K562 (cell line): Measurements from ENCODE around the gene NBEAL1. TPM values are rescaled to one million over a fixed set of nuclear protein-coding genes. Genes with fewer than 3 reads are reported as not detected.
A peak's percentile ranks its signal among the peaks of the same experiment; 100 is the strongest.
"Not testable (repeated sequence)": the region's sequence is repeated elsewhere in the genome, so short reads cannot be mapped to it uniquely, and the experiment has no call there.

ENCODE experiments used
- ATAC-seq: fragments of 200-7000 bp; cut with Tn5 transposase; 3 replicates; pipeline ENCODE4 v1.9.1; 2020; ENCODE audit warnings: moderate library complexity
- BruUV-seq: library from RNA; stranded (reverse); fragments of 400-500 nt; replicated peaks from 2 replicates; lab custom pipeline; 2021; lab: Mats Ljungman, UMichigan
- CTCF ChIA-PET: fragments of 300-600 bp; formaldehyde crosslinking; extraction: SDS; loops from one replicate; lab custom pipeline; 2021; ENCODE audit warnings: low intra/inter-chr PET ratio; lab: Yijun Ruan, JAX
- POLR2A ChIA-PET: fragments of 300-600, 350-650 bp; sonication (Branson Sonifier 250); formaldehyde crosslinking; extraction: SDS; loops from one replicate; lab custom pipeline; 2021; ENCODE audit warnings: antibody characterized with exemption, inconsistent platforms; lab: Yijun Ruan, JAX
- DNase-seq, 4 experiments: peaks; one replicate each; pipeline versions ENCODE4 v3.0.0 to v3.0.0-alpha.2; 2011 to 2018; ENCODE audit warnings: low spot score in 3 of 4, mixed read lengths in 3 of 4; ENCODE audit errors: extremely low read depth in 1 of 4
- FAIRE-seq: peaks from 2 replicates; lab custom pipeline; 2011; peaks lifted over from hg19 to GRCh38; lab: Jason Lieb, UNC
- H2AFZ ChIP-seq: 2 replicates; pipeline ENCODE4 v1.6.0; 2011; ENCODE audit warnings: low read depth, low read length, control low read depth, inconsistent platforms
- H3K27ac ChIP-seq: fragments of 200-600 bp; 3 replicates; pipeline ENCODE4 v1.8.0; 2011; ENCODE audit warnings: low read depth, mild to moderate bottlenecking, control low read depth, inconsistent platforms, low read length, moderate library complexity, mixed read lengths; ENCODE audit errors: extremely low read depth
- H3K27me3 ChIP-seq, 2 experiments: fragments of 300-600 bp in 1 of 2; 2 replicates in 1 of 2; 3 replicates in 1 of 2; pipeline versions ENCODE4 v1.6.0 to v1.8.0; 2011; ENCODE audit warnings: inconsistent platforms in 2 of 2, low read length in 2 of 2, mild to moderate bottlenecking in 1 of 2, mixed read lengths in 1 of 2, moderate library complexity in 1 of 2; ENCODE audit not compliant: control insufficient read depth in 2 of 2, insufficient read depth in 2 of 2
- H3K36me3 ChIP-seq: fragments of 300-600 bp; 3 replicates; pipeline ENCODE4 v1.8.0; 2011; ENCODE audit warnings: mild to moderate bottlenecking, low read length, inconsistent platforms; ENCODE audit not compliant: control insufficient read depth, insufficient read depth
- H3K4me1 ChIP-seq, 2 experiments: fragments of 200-600 bp in 1 of 2; replicated peaks in 1 of 2; 2 replicates in 1 of 2; 3 replicates in 1 of 2; pipeline versions ENCODE4 v1.5.1 to v1.8.0; 2011; ENCODE audit warnings: inconsistent platforms in 2 of 2, low read length in 2 of 2, mild to moderate bottlenecking in 1 of 2, mixed read lengths in 1 of 2, moderate library complexity in 1 of 2; ENCODE audit not compliant: control insufficient read depth in 2 of 2, insufficient read depth in 2 of 2
- H3K4me2 ChIP-seq: 2 replicates; pipeline ENCODE4 v1.6.1; 2011; ENCODE audit warnings: low read length, control low read depth, inconsistent platforms, mixed read lengths; ENCODE audit not compliant: insufficient read depth
- H3K4me3 ChIP-seq: fragments of 200-600 bp; sonication (generic), shearing (Covaris generic); 2 replicates; pipeline ENCODE4 v1.5.1; 2016; ENCODE audit warnings: control low read depth, inconsistent platforms
- H3K79me2 ChIP-seq: fragments of 200-600 bp; 3 replicates; pipeline ENCODE4 v1.8.0; 2011; ENCODE audit warnings: low read length, inconsistent platforms; ENCODE audit not compliant: control insufficient read depth, insufficient read depth
- H3K9ac ChIP-seq, 2 experiments: 2 replicates each; pipeline versions ENCODE4 v1.6.0 to v1.6.1; 2011; ENCODE audit warnings: low read depth in 2 of 2, low read length in 2 of 2, control low read depth in 1 of 2, inconsistent platforms in 1 of 2, mild to moderate bottlenecking in 1 of 2, mixed read lengths in 1 of 2; ENCODE audit not compliant: insufficient read depth in 1 of 2
- H3K9me1 ChIP-seq: one replicate; pipeline ENCODE4 v1.6.0; 2011; ENCODE audit warnings: inconsistent platforms, mild to moderate bottlenecking, low read length, moderate library complexity; ENCODE audit not compliant: control insufficient read depth, insufficient read depth
- H3K9me3 ChIP-seq: replicated peaks from 2 replicates; pipeline ENCODE4 v1.5.1; 2011; ENCODE audit warnings: low read depth, low read length, inconsistent platforms; ENCODE audit not compliant: control insufficient read depth, insufficient read depth
- H4K20me1 ChIP-seq: replicated peaks from 2 replicates; pipeline ENCODE4 v1.6.1; 2011; ENCODE audit warnings: low read length, inconsistent platforms, mixed read lengths; ENCODE audit not compliant: control insufficient read depth, insufficient read depth
- ARID2 ChIP-seq: fragments of 450-650 bp; IDR thresholded peaks from 2 replicates; pipeline ENCODE4 v1.6.1; 2017; ENCODE audit warnings: antibody characterized with exemption, mild to moderate bottlenecking
- CBFA2T2 ChIP-seq: fragments of 450-650 bp; conservative IDR thresholded peaks from 2 replicates; pipeline ENCODE4 v1.6.1; 2017; ENCODE audit warnings: mild to moderate bottlenecking
- CBFA2T3 ChIP-seq: fragments of 450-650 bp; IDR thresholded peaks from 2 replicates; pipeline ENCODE4 v1.6.1; 2017
- CHCHD3 ChIP-seq: fragments of 250-450 bp; sonication (Bioruptor Pico); IDR thresholded peaks from 2 replicates; pipeline ENCODE4 v2.1.2; 2022; ENCODE audit warnings: mild to moderate bottlenecking
- DDX20 ChIP-seq: fragments of 450-650 bp; IDR thresholded peaks from 2 replicates; pipeline ENCODE4 v1.6.1; 2016; ENCODE audit warnings: missing genetic modification characterization, low read depth, mild to moderate bottlenecking, missing compliant biosample characterization, moderate library complexity
- HNRNPLL ChIP-seq: fragments of 200-400 bp; formaldehyde crosslinking; IDR thresholded peaks from 2 replicates; pipeline ENCODE4 v1.6.1; 2017; ENCODE audit warnings: low read length, low read depth, mild to moderate bottlenecking; ENCODE audit not compliant: poor library complexity, severe bottlenecking
- MEIS2 ChIP-seq: fragments of 450-650 bp; IDR thresholded peaks from 2 replicates; pipeline ENCODE4 v1.6.1; 2014; ENCODE audit warnings: mild to moderate bottlenecking; ENCODE audit not compliant: partially characterized antibody
- MIER1 ChIP-seq: fragments of 450-650 bp; IDR thresholded peaks from 2 replicates; pipeline ENCODE4 v1.6.1; 2016; ENCODE audit warnings: antibody characterized with exemption, mild to moderate bottlenecking, low read depth
- NCOA2 ChIP-seq, 2 experiments: fragments of 450-650 bp; IDR thresholded peaks; 2 replicates each; pipeline ENCODE4 v1.6.1; 2018; ENCODE audit warnings: mild to moderate bottlenecking in 2 of 2, moderate library complexity in 1 of 2; ENCODE audit not compliant: partially characterized antibody in 2 of 2
- NCOA6 ChIP-seq: fragments of 450-650 bp; IDR thresholded peaks from 2 replicates; pipeline ENCODE4 v1.6.1; 2017; ENCODE audit warnings: mild to moderate bottlenecking
- OTX1 ChIP-seq: fragments of 450-650 bp; formaldehyde crosslinking; IDR thresholded peaks from 2 replicates; pipeline ENCODE4 v1.4.0; 2022; ENCODE audit warnings: mild to moderate bottlenecking
- PKNOX1 ChIP-seq: fragments of 450-650 bp; IDR thresholded peaks from 2 replicates; pipeline ENCODE4 v1.6.1; 2016
- PPARD ChIP-seq: fragments of 250-450 bp; sonication (Bioruptor Pico); IDR thresholded peaks from 2 replicates; pipeline ENCODE4 v1.8.0; 2022; ENCODE audit warnings: inconsistent platforms, mild to moderate bottlenecking, moderate library complexity
- SOX6 ChIP-seq: fragments of 450-650 bp; IDR thresholded peaks from 2 replicates; pipeline ENCODE4 v1.6.1; 2014; ENCODE audit warnings: mild to moderate bottlenecking
- SPI1 ChIP-seq: IDR thresholded peaks from 2 replicates; pipeline ENCODE4 v1.6.1; 2011; ENCODE audit warnings: low read depth, low read length, control low read depth, borderline replicate concordance
- TAF1 ChIP-seq: IDR thresholded peaks from 2 replicates; pipeline ENCODE4 v1.6.1; 2011; ENCODE audit warnings: mild to moderate bottlenecking, low read length, moderate library complexity; ENCODE audit not compliant: insufficient read depth, control insufficient read depth, severe bottlenecking; ENCODE audit errors: extremely low read depth
- U2AF2 ChIP-seq: fragments of 200-400 bp; formaldehyde crosslinking; optimal IDR thresholded peaks from 2 replicates; pipeline ENCODE3; 2017; ENCODE audit warnings: low read depth, mild to moderate bottlenecking, low read length
- ZBTB5 ChIP-seq: fragments of 450-650 bp; IDR thresholded peaks from 2 replicates; pipeline ENCODE4 v1.6.1; 2017; ENCODE audit warnings: antibody characterized with exemption
- ZFX ChIP-seq: sonication (generic); formaldehyde crosslinking; IDR thresholded peaks from 2 replicates; pipeline ENCODE4 v1.8.0; 2022; ENCODE audit warnings: mild to moderate bottlenecking, missing genetic modification reagents, moderate library complexity
- ZNF586 ChIP-seq: fragments of 450-650 bp; formaldehyde crosslinking; conservative IDR thresholded peaks from 2 replicates; pipeline ENCODE4 v1.4.0; 2020; ENCODE audit warnings: mild to moderate bottlenecking, moderate library complexity
- ZNF766 ChIP-seq: fragments of 200-800 bp; sonication (Bioruptor generic); conservative IDR thresholded peaks from 2 replicates; pipeline ENCODE4 v1.6.1; 2016; ENCODE audit warnings: missing genetic modification characterization, missing compliant biosample characterization
- WGBS: fragments of 100-300 bp; shearing (Covaris generic); methylation state at CpG from one replicate; pipeline ENCODE4 v1.1.6; 2016; ENCODE audit warnings: low coverage, mixed read lengths; ENCODE audit not compliant: insufficient coverage; ENCODE audit errors: missing lambda C conversion rate; 5-methylcytosine and 5-hydroxymethylcytosine counted together
- in situ Hi-C: fragments of 300-500 bp; cut with MboI; formaldehyde crosslinking; loops from 4 replicates; pipeline ENCODE4 v1.15.0; 2018; ENCODE audit warnings: inconsistent platforms, mixed read lengths
- intact Hi-C: fragments of 100-400 bp; cut with micrococcal nuclease; formaldehyde crosslinking; loops from 2 replicates; pipeline ENCODE4 v1.14.2; 2022
- polyA plus RNA-seq, 8 experiments: library from polyadenylated mRNA; depleted of rRNA in 4 of 8; stranded (reverse) in 5 of 8; unstranded in 3 of 8; fragments of >200 nt; fragmentation: Nextera tagmentation in 2 of 8; fragmentation: Illumina TruSeq in 1 of 8; extraction: Ambion mirVana in 2 of 8; extraction: Trizol in 1 of 8; gene quantifications; 2 replicates each; pipeline versions ENCODE4 v1.2.1 to v1.2.3, GENCODE V29; 2011 to 2014; ENCODE audit warnings: inconsistent platforms in 1 of 8, missing spikeins in 1 of 8
- total RNA-seq, 7 experiments: library from RNA; depleted of rRNA in 6 of 7; stranded (reverse); fragments of >200 nt in 6 of 7; fragmentation: Illumina TruSeq in 2 of 7; extraction: Trizol in 2 of 7; gene quantifications; 2 replicates each; pipeline versions ENCODE4 v1.2.1 to v1.2.3, GENCODE V29; 2011 to 2021; ENCODE audit warnings: low replicate concordance in 1 of 7

The NBEAL1 gene
- total and polyA plus RNA-seq, 9 of the 15 experiments (the other 6 are each of a cell fraction or from before 2014, with no cell fraction given) = 2.1 to 13.5 (median 7.3) TPM

GRCh38 chr2:203185864-203186263 is 171.2 kb downstream of the NBEAL1 start:
- H3K9me3 ChIP-seq = no peaks in the 10 kb centered on the region
- ChIA-PET CTCF (no interaction called here), POLR2A (interaction anchor here (1.7 kb wide), 1 partner anchor 10 kb away, joined by 6 read pairs; no protein-coding TSS in a partner anchor)

GRCh38 chr2:203190547-203190946 is 175.9 kb downstream of the NBEAL1 start:
- ATAC-seq, H3K36me3 ChIP-seq, BruUV-seq, H3K4me3 ChIP-seq, H3K9me3 ChIP-seq, H4K20me1 ChIP-seq, H3K9me1 ChIP-seq, intact Hi-C loops, H3K9ac ChIP-seq, H2AFZ ChIP-seq, H3K4me1 ChIP-seq, H3K79me2 ChIP-seq, in situ Hi-C loops, POLR2A ChIA-PET, CTCF ChIA-PET, H3K27ac ChIP-seq, H3K27me3 ChIP-seq, H3K4me2 ChIP-seq, DNase-seq, FAIRE-seq: not testable (repeated sequence)
- WGBS = 69% methylated on average over 6 of the region's 17 CpGs

More at GRCh38 chr2:203185864-203186263, 171.2 kb downstream of the NBEAL1 start:
- H3K27me3 ChIP-seq = no peaks in the 10 kb centered on the region
- intact Hi-C loops = no loop called here
- BruUV-seq = no TSS peak
- TF ChIP-seq CHCHD3 (no peak), CBFA2T3 (peak; percentile 22; the same call in 1 of the 2 replicates), ARID2 (no peak), ZNF766 (CRISPR knock-in tag) (0 out of 2 replicates have a peak, but pooled peaks have one; percentile 25), MIER1 (no peak), ZBTB5 (no peak), PPARD (CRISPR knock-in tag) (no peak), PKNOX1 (peak; percentile 23; the same call in 1 of the 2 replicates), OTX1 (CRISPR knock-in tag) (no peak), HNRNPLL (no peak), SPI1 (peak; percentile 16; the same call in 1 of the 2 replicates), NCOA2 (IDR thresholded peaks at IDR 0.05; ENCODE audit: partially characterized antibody in 2 of 2) (no peak), CBFA2T2 (0 out of 2 replicates have a peak, but pooled peaks have one; percentile 7), ZNF586 (CRISPR knock-in tag) (no peak), DDX20 (tag) (no peak), U2AF2 (no peak), TAF1 (no peak), NCOA6 (no peak), MEIS2 (peak; percentile 71), SOX6 (peak; percentile 45; the same call in 1 of the 2 replicates), ZFX (CRISPR knock-in tag) (peak; percentile 47; the same call in 1 of the 2 replicates)
- TF ChIP-seq, all 486 proteins: peak for 8
- in situ Hi-C loops = no loop called here
- H3K79me2 ChIP-seq = no peaks in the 10 kb centered on the region
- WGBS = 8% methylated on average over 1 of the region's 1 CpG
- H3K9ac ChIP-seq = no peak overlapping the region
- no peaks in the 10 kb centered on the region for H3K9me1 ChIP-seq
- H3K4me1 ChIP-seq = peaks cover 0 to 6% of the 10 kb centered on the region in 2 experiments; a peak in 2 of 5 replicates
- H3K27ac ChIP-seq = no peak overlapping the region
- no peaks in the 10 kb centered on the region for H4K20me1 ChIP-seq
- H3K4me3 ChIP-seq = no peak overlapping the region
- DNase-seq = peak in 1 of 4 experiments; percentile 4
- H2AFZ ChIP-seq = no peak overlapping the region
- no peak for FAIRE-seq
- H3K36me3 ChIP-seq = peaks cover 7% of the 10 kb centered on the region; the same call in 1 of the 3 replicates
- no peak overlapping the region for H3K4me2 ChIP-seq
- ATAC-seq = no peak
